Gastrocnemius medialis (tissue), 4 donors: ENCODE data around the gene RNASEH2B.

ENCODE experiments used
- CTCF ChIP-seq, 5 experiments: fragments of 450-650 bp in 3 of 5; fragments of 200-600 bp in 2 of 5; sonication (generic) in 2 of 5; IDR thresholded peaks in 4 of 5; conservative IDR thresholded peaks in 1 of 5; 1 replicate in 4 of 5; 2 replicates in 1 of 5; pipeline ENCODE4 v1.5.1; 2016 to 2019; ENCODE audit warnings: antibody characterized with exemption in 5 of 5, mild to moderate bottlenecking in 3 of 5, moderate library complexity in 3 of 5
- POLR2A ChIP-seq, 2 donors: fragments of 450-650 bp; IDR thresholded peaks; one replicate each; pipeline ENCODE4 v1.6.1; 2017; ENCODE audit warnings: antibody characterized with exemption in 2 of 2, mild to moderate bottlenecking in 2 of 2, moderate library complexity in 2 of 2

- no peak for TF ChIP-seq POLR2A (IDR thresholded peaks at IDR 0.05)
- TF ChIP-seq CTCF (IDR thresholded peaks at IDR 0.05 in 4 of 5, conservative IDR thresholded peaks at IDR 0.05 in 1 of 5) = no peak
These were observed 64.7 kb downstream of the RNASEH2B start for GRCh38 chr13:50974268-50974667.
